Esophagus (tissue), 2 donors: Measurements from ENCODE around the gene PURA. TPM values are rescaled to one million over a fixed set of nuclear protein-coding genes. Genes with fewer than 3 reads are reported as not detected.
A peak's percentile ranks its signal among the peaks of the same experiment; 100 is the strongest.

Source experiments
- H3K27ac ChIP-seq, 2 donors: one replicate each; pipeline ENCODE4 v1.5.1; 2013; ENCODE audit warnings: low read depth in 2 of 2, mild to moderate bottlenecking in 2 of 2, inconsistent platforms in 1 of 2, low read length in 1 of 2, moderate library complexity in 1 of 2
- H3K27me3 ChIP-seq, 2 donors: one replicate each; pipeline ENCODE4 v1.6.1; 2013; ENCODE audit warnings: low read length in 2 of 2, control low read depth in 1 of 2, mild to moderate bottlenecking in 1 of 2; ENCODE audit not compliant: insufficient read depth in 2 of 2, control insufficient read depth in 1 of 2
- H3K36me3 ChIP-seq, 2 donors: one replicate each; pipeline ENCODE4 v1.6.1; 2013; ENCODE audit warnings: low read length in 1 of 2; ENCODE audit not compliant: control insufficient read depth in 2 of 2, insufficient read depth in 2 of 2
- H3K4me1 ChIP-seq, 2 donors: one replicate each; pipeline ENCODE4 v1.6.1; 2013; ENCODE audit warnings: low read length in 1 of 2; ENCODE audit not compliant: control insufficient read depth in 2 of 2, insufficient read depth in 2 of 2
- H3K4me3 ChIP-seq, 2 donors: one replicate each; pipeline ENCODE4 v1.5.1; 2013; ENCODE audit warnings: low read length in 2 of 2, mild to moderate bottlenecking in 2 of 2, low read depth in 1 of 2, moderate library complexity in 1 of 2
- H3K9me3 ChIP-seq, 2 donors: one replicate each; pipeline ENCODE4 v1.6.1; 2013; ENCODE audit warnings: mild to moderate bottlenecking in 2 of 2, low read depth in 1 of 2, low read length in 1 of 2, moderate library complexity in 1 of 2; ENCODE audit not compliant: control insufficient read depth in 2 of 2, insufficient read depth in 1 of 2
- WGBS, 2 donors: extraction: QIAGEN DNeasy Blood & Tissue Kit; methylation state at CpG; one replicate each; pipeline ENCODE4 v1.1.7; 2013; 5-methylcytosine and 5-hydroxymethylcytosine counted together
- polyA plus RNA-seq, 2 donors: library from polyadenylated mRNA; stranded (reverse); fragments of 200-250 nt; gene quantifications; one replicate each; pipeline ENCODE4 v1.2.3, GENCODE V29; 2013
- donor health status: healthy with polysubstance abuse.
- donor health status: Bipolar disorder and iron deficiency.

PURA gene
- polyA plus RNA-seq, 2 donors: 2.7 to 3.4 TPM

DNA sequence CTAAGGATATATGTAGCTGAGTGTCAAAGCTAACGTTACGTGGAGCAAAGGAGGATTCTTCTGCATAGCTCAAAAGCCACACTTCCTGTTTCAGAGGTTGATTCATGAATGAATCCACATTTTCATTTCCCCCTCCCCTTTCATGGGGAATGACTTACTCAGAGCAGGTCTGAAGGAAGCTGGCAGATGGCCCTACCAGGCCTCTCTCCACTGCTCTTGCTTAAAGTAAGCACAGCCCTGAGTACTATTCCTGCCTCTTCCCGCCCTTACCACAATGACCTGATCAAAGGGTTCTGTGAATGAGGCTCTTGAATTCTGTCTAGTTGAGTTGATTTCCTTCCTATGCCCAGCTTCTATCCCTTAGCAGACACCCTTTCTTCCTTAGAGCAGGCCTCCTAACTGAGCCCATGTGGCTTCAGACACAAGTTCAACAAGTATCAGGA lies 18.1 kb downstream of the PURA start:
- 31 to 43% methylated on average over 3 of the region's 3 CpGs for WGBS, 2 donors
- H3K27ac ChIP-seq: no peak overlapping the region
- H3K9me3 ChIP-seq: no peaks in the 10 kb centered on the region

DNA sequence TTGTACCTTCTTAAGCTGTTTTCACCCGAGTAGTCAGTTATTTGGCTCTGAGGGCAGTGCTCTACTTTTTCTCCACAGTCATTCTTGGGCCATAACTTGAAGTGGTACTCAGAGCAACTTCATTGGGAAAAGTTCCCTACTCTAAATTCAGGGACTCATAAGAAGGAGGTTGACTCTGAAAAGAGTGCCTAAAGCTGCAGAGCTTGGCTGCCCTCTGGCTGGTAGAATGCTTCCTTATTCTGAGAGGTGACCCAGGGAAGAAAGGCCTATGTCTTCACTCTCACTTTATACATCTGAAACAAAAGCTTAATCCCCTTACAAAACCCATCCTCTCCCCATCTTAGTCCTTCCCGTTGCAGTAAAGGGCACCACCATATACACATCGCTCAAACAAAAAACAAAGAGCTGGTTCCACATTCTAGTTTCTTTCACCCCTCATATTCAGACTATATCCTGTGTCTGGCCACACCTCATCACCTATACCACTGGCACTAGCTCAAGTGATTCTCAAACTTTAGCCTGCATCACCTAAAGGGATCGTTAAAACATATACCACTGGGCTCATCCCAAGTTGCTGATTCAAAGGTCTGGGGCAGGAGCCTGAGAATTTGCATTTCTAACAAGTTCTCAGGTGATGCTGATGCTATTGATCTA lies 19.7 kb downstream of the PURA start:
- no peak overlapping the region for H3K27ac ChIP-seq
- no peaks in the 10 kb centered on the region for H3K27me3 ChIP-seq
- no peak overlapping the region for H3K4me3 ChIP-seq
- H3K9me3 ChIP-seq: no peaks in the 10 kb centered on the region
- no peaks in the 10 kb centered on the region for H3K36me3 ChIP-seq
- 85 to 91% methylated on average over 4 of the region's 4 CpGs for WGBS, 2 donors
- peaks cover 0 to 5% of the 10 kb centered on the region in 2 donors for H3K4me1 ChIP-seq

More for the DNA sequence above, 18.1 kb downstream of the PURA start:
- peaks cover 0 to 5% of the 10 kb centered on the region in 2 donors for H3K4me1 ChIP-seq
- H3K36me3 ChIP-seq: no peaks in the 10 kb centered on the region
- H3K27me3 ChIP-seq: no peaks in the 10 kb centered on the region
- no peak overlapping the region for H3K4me3 ChIP-seq

DNA sequence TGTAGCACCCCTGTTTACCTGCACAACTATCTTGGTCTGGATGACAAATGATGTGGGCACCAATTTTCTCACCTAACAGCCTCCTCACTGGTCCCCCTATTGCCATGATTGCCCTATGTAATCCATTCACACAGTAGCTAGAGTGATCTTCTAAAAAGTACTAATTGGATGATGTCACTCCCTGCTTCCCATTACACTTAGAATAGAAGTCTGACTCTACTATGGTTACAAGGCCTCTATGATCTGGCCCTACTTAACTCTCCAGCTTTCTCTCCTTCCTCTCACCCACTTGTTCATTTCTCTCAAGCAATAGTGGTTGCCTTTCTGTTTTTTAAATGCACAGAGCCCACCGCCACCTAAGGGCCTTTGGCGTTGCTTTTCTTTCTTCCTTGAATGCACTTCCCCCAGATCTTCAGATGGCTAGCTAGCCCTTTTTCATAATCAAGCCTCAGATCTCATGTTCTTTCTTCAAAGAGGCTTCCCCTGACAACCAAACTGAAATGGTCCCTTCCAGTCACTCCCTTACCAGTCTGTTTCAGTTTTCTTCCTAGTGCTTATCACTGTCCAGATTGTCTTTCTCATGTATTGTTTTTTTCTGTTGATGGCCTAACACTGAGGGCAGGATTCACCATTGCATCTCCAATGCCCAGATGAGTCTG lies 20.5 kb downstream of the PURA start:
- H3K9me3 ChIP-seq: no peaks in the 10 kb centered on the region
- no peaks in the 10 kb centered on the region for H3K27me3 ChIP-seq
- H3K4me3 ChIP-seq: no peak overlapping the region
- WGBS, 2 donors: 92 to 96% methylated on average over 2 of the region's 2 CpGs
- H3K36me3 ChIP-seq: no peaks in the 10 kb centered on the region
- no peak overlapping the region for H3K27ac ChIP-seq
- peaks cover 0 to 5% of the 10 kb centered on the region in 2 donors for H3K4me1 ChIP-seq

DNA sequence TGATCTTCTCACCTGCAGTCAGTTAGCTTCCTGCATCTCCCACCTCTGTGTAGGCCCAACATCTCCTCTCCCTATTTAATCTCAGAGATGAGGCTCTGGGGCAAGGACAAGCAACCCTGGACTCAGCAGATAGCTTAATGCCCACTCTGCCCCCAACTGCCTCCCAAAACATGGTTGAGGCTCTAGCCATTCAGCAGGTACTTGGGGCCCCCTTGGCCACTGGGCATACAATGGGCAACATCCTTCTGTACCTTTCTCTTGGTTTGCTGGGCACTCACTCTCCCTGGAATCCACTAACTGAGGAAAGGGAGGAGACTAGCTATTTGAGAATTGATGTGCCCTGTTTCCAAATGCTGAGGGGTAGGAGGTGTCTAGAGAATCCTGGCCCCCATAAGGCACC lies 21.2 kb downstream of the PURA start:
- Histone ChIP-seq H3K27ac (no peak overlapping the region), H3K9me3 (no peaks in the 10 kb centered on the region), H3K4me3 (no peak overlapping the region), H3K27me3 (no peaks in the 10 kb centered on the region), H3K36me3 (no peaks in the 10 kb centered on the region), H3K4me1 (peaks cover 0 to 5% of the 10 kb centered on the region in 2 donors)

DNA sequence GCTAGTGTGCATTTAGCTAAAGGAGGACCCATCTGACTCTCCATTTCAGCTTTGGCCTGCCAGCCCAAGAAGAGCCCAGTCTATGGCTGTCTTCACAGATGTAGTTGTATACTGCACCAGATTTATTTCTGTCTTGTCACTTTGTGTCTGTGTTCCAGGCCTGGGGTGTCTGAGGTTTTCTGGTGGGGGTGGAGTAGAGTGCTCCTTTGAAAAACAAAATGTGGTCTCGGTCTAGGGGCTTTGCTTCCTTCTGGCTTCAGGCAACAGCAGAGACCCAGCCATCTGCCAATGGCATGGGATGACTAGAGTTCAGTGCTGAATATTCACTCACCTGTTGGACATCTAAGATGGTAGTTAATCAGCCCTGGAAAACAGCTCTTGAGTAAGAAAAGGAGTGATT lies 22.7 kb downstream of the PURA start:
- no peaks in the 10 kb centered on the region for H3K36me3 ChIP-seq
- H3K27me3 ChIP-seq: no peaks in the 10 kb centered on the region
- WGBS, 2 donors: 96% methylated on average over 1 of the region's 1 CpG
- H3K4me3 ChIP-seq: no peak overlapping the region
- H3K4me1 ChIP-seq: peaks cover 0 to 3% of the 10 kb centered on the region in 2 donors
- no peak overlapping the region for H3K27ac ChIP-seq
- H3K9me3 ChIP-seq: no peaks in the 10 kb centered on the region

DNA sequence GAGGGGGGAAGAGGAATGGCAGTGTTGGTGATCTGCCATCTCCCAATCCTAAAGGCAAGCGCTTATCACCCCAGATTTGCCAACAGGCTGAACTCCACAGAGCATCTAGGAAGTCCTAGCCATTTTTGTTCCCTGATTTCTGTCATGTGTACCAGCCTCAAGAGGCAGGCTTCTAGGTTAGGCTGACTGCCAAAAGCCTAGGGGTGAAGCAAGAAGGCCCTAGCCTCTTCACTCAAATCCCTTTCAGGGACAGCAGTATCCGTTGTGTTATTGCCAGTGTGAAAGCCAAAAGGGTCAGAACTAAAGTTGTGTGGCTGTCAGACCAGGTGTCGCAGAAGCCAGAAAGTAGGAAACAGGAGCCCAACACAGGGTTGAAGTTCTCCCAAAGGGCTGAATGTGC lies 26.5 kb downstream of the PURA start:
- no peaks in the 10 kb centered on the region for H3K9me3 ChIP-seq
- H3K4me3 ChIP-seq: no peak overlapping the region
- H3K27me3 ChIP-seq: no peaks in the 10 kb centered on the region
- H3K36me3 ChIP-seq: no peaks in the 10 kb centered on the region
- H3K4me1 ChIP-seq: peaks cover 0 to 4% of the 10 kb centered on the region in 2 donors
- 76 to 83% methylated on average over 3 of the region's 3 CpGs for WGBS, 2 donors
- peak overlapping the region in 1 of 2 donors; percentile 16 for H3K27ac ChIP-seq

DNA sequence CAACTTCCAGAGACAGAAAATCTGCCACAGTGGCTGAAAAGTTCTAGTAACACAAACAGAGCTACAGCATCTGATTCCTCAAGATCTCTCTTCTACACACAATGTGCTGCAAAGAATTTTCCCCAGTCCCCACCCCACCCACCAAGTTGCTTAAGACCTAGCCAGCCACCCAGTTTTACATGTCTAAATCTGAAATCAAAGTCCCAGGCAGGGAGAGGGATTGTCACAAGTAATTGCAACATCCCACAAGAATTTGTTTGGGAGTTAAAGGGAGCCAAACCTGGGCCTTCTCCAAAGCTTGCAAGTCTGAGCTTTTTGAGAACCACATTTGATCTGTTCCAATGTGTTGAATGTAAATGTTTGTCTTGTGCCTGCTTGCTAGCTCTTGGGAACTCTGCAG lies 27.3 kb downstream of the PURA start:
- H3K9me3 ChIP-seq: no peaks in the 10 kb centered on the region
- H3K4me3 ChIP-seq: no peak overlapping the region
- H3K4me1 ChIP-seq: peaks cover 0 to 7% of the 10 kb centered on the region in 2 donors
- no peaks in the 10 kb centered on the region for H3K36me3 ChIP-seq
- no peaks in the 10 kb centered on the region for H3K27me3 ChIP-seq
- H3K27ac ChIP-seq: no peak overlapping the region

DNA sequence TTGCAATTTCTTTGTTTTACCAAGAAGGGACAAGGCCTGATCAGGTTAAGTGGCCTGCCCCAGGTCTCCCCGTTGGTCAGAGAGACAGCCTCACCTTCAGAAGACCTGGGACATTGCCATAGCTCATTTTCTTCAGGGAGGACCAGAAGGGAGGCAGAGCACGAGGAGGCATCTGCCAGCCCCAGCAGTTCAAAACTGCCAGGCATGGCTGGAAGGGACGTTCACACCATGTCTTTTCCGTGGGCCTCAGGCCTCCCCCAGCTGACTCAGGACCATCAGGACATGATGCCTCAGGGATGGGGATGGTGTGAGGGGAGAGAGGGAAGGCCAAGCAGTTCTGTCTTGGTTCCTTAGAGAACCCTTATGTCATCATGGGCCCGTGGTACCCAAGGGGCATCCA lies 28.3 kb downstream of the PURA start:
- Histone ChIP-seq H3K4me1 (peaks cover 0 to 9% of the 10 kb centered on the region in 2 donors), H3K4me3 (no peak overlapping the region), H3K27me3 (no peaks in the 10 kb centered on the region), H3K27ac (no peak overlapping the region), H3K9me3 (no peaks in the 10 kb centered on the region), H3K36me3 (no peaks in the 10 kb centered on the region)
- WGBS, 2 donors: 79 to 81% methylated on average over 5 of the region's 5 CpGs

DNA sequence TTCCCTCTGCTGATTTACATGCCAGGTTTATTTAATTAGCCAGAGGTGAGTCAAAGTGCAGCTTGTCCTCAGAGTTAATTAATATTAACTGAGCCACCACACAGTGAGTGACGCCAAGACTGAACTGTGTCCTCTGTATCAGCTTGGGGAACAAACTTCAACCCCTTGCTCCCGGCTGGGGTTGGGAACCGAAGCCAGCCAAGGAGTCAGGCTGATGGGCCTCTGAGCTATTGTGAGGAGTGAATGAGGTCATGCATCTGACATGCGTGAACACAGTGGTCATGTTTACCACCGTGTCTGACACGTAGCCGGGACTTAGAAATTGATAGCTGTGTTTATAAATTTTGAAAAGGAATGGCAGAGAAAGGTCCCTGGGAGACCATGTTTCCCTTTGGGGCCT lies 28.9 kb downstream of the PURA start:
- WGBS, 2 donors: 76 to 83% methylated on average over 7 of the region's 7 CpGs
- H3K4me3 ChIP-seq: no peak overlapping the region
- no peaks in the 10 kb centered on the region for H3K9me3 ChIP-seq
- peaks cover 0 to 9% of the 10 kb centered on the region in 2 donors for H3K4me1 ChIP-seq
- no peaks in the 10 kb centered on the region for H3K27me3 ChIP-seq
- H3K36me3 ChIP-seq: no peaks in the 10 kb centered on the region
- no peak overlapping the region for H3K27ac ChIP-seq
